Activated naive CD8-positive, alpha-beta T cell treated with anti-CD3 and anti-CD28 coated beads, Interleukin-2, amount 50 U/mL, for 24 hours (primary cell): ENCODE measurements around the gene LSM3.

Experiments
- ATAC-seq: fragments of 150-1000 bp; cut with Tn5 transposase; one replicate; pipeline ENCODE4 v1.10.0; 2021
- DNase-seq: peaks from one replicate; pipeline ENCODE4 v3.0.0; 2021
- H3K27ac Mint-ChIP-seq: one replicate; pipeline ENCODE4 v1.8.0; 2021; ENCODE audit warnings: mild to moderate bottlenecking, mixed read lengths
- H3K27me3 Mint-ChIP-seq: one replicate; pipeline ENCODE4 v1.8.0; 2021; ENCODE audit warnings: mixed read lengths
- H3K36me3 Mint-ChIP-seq: one replicate; pipeline ENCODE4 v1.8.0; 2021; ENCODE audit warnings: low read depth, mixed read lengths
- H3K4me1 Mint-ChIP-seq: one replicate; pipeline ENCODE4 v1.8.0; 2021; ENCODE audit warnings: mixed read lengths
- H3K4me3 Mint-ChIP-seq: one replicate; pipeline ENCODE4 v1.8.0; 2021; ENCODE audit warnings: mild to moderate bottlenecking, moderate library complexity, mixed read lengths
- H3K9me3 Mint-ChIP-seq: one replicate; pipeline ENCODE4 v1.8.0; 2021; ENCODE audit warnings: mixed read lengths

Gene LSM3

DNA sequence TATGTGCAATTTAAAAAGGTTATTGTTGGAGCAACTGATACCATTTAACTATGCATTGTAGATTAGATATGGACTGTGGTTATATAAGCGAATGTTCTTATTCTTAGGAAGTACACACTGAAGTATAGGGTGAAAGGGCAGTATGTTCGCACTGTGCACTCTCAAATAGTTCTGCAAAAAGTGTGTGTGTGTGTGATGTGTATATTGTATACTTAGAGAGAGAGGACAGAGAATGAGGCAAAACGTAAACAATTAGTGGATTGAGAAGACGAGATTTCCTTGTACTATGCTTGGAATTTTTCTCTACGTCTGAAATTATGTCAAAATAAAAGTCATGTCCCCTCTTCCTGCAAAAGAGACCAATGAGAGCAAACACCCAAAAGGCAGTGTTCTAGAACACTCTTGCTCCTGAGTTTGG is 30.4 kb downstream of the LSM3 start:
- H3K9me3 Mint-ChIP-seq, result no peaks in the 10 kb centered on the region
- ATAC-seq, result no peak
- DNase-seq, result no peak
- H3K4me3 Mint-ChIP-seq, result no peak overlapping the region
- no peaks in the 10 kb centered on the region for H3K4me1 Mint-ChIP-seq
- no peak overlapping the region for H3K27ac Mint-ChIP-seq
- H3K36me3 Mint-ChIP-seq, result peaks cover 2% of the 10 kb centered on the region
- H3K27me3 Mint-ChIP-seq, result no peaks in the 10 kb centered on the region

DNA sequence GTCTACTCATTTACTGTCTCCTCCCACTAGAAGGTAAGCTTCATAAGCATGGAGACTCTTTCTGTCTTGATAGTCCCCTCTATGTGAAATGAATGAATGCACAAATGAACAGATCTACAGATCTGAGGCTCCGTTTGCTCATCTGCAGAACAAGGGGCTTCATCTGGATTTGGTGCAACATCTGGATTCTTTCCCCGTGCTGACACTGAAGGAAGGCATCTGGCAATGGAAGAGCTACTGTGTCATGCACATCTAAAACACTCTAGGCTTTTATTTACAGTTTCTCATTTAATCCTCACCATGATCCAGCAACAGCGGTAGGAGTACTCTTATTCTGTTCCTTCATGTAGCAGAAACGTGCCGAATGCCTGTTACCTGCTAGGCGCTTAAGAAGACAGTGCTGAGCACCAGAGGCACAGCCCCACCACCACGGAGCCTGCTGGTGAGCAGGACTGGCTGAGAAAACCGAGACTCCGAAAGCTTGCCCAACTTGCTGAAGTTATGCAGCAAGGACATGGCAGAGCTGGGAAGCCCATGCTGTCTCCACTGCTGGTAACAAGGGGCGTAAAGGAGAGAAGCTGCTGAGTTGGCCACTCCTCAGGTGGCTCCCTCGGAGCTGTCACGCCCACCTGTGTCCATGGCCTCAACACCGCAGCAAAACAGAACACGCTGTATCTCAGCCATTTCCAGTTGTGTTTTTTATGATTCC is 31.1 kb downstream of the LSM3 start:
- Mint-ChIP-seq H3K9me3 (no peaks in the 10 kb centered on the region), H3K27me3 (no peaks in the 10 kb centered on the region), H3K4me3 (no peak overlapping the region), H3K36me3 (no peaks in the 10 kb centered on the region), H3K27ac (no peak overlapping the region), H3K4me1 (no peaks in the 10 kb centered on the region)
- DNase-seq (no peak), ATAC-seq (no peak)

- Mint-ChIP-seq H3K36me3 (no peaks in the 10 kb centered on the region), H3K9me3 (no peaks in the 10 kb centered on the region), H3K4me1 (no peaks in the 10 kb centered on the region), H3K27ac (no peak overlapping the region), H3K4me3 (no peak overlapping the region), H3K27me3 (no peaks in the 10 kb centered on the region)
- DNase-seq (no peak), ATAC-seq (no peak)
These were observed 31.7 kb downstream of the LSM3 start for GRCh38 chr3:14210290-14210688.

- DNase-seq (no peak), ATAC-seq (no peak)
- Mint-ChIP-seq H3K9me3 (no peaks in the 10 kb centered on the region), H3K36me3 (no peaks in the 10 kb centered on the region), H3K4me3 (no peak overlapping the region), H3K4me1 (no peaks in the 10 kb centered on the region), H3K27ac (no peak overlapping the region), H3K27me3 (no peaks in the 10 kb centered on the region)
These were observed 32.4 kb downstream of the LSM3 start for GRCh38 chr3:14210843-14211594.

DNA sequence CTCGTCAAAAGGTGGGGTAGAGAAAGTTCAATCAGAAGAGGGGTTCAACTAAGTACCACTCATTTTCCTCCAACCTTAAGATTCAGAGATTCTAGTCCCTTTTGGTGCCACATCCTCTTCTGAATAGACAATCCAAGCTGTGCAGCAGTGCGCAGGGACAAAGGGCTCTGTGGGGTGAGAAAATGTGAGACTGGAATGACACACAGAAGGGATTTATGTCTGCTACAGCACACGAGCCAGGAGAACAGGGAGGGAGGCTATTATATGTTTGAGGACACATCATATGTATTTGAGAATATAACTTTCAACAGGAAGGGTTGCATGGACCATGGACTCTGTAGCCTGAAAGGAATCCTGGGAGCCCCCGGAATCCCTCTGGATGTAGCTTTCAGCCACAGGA is 33.0 kb downstream of the LSM3 start:
- Mint-ChIP-seq H3K27me3 (no peaks in the 10 kb centered on the region), H3K27ac (no peak overlapping the region), H3K36me3 (no peaks in the 10 kb centered on the region), H3K4me3 (no peak overlapping the region), H3K9me3 (no peaks in the 10 kb centered on the region), H3K4me1 (peaks cover 3% of the 10 kb centered on the region)
- DNase-seq, result no peak
- ATAC-seq, result no peak

- Mint-ChIP-seq H3K36me3 (no peaks in the 10 kb centered on the region), H3K27ac (no peak overlapping the region), H3K4me3 (no peak overlapping the region), H3K4me1 (peaks cover 7% of the 10 kb centered on the region), H3K27me3 (no peaks in the 10 kb centered on the region), H3K9me3 (no peaks in the 10 kb centered on the region)
- DNase-seq (no peak), ATAC-seq (no peak)
These were observed 33.4 kb downstream of the LSM3 start for GRCh38 chr3:14212032-14212431.

DNA sequence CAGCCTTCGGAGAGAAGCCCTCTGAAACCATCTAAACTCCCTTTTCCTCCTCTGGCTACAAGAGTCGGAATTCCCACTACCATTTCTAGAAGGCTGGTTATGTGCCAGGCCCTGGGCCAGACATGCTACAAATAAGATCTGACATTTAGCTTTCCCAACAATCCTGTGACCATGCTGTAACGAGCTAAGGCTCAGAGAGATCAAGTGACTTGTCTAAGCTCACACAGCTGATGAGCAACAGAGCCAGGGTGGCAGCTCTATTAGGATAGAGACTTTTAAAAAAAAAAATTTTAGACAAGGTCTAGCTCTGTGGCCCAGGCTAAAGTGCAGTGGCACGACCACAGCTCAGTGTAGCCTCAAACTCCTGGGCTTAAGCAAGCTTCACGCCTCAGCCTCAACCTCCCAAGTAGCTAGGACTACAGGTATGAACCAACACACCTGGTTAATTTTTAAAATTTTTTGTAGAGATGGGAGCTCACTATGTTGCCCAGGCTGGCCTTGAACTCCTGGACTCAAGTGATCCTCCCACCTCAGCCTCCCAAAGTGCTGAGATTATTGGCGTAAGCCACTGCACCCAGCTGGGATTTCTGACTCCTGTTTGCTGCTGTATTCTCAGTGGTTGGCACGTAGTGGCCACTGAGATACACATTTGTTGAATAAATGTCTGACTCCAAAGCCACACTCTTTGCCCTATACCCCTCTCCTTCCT is 34.6 kb downstream of the LSM3 start:
- ATAC-seq (no peak), DNase-seq (no peak)
- Mint-ChIP-seq H3K9me3 (no peaks in the 10 kb centered on the region), H3K27me3 (no peaks in the 10 kb centered on the region), H3K27ac (no peak overlapping the region), H3K4me3 (no peak overlapping the region), H3K36me3 (no peaks in the 10 kb centered on the region), H3K4me1 (peaks cover 10% of the 10 kb centered on the region)

DNA sequence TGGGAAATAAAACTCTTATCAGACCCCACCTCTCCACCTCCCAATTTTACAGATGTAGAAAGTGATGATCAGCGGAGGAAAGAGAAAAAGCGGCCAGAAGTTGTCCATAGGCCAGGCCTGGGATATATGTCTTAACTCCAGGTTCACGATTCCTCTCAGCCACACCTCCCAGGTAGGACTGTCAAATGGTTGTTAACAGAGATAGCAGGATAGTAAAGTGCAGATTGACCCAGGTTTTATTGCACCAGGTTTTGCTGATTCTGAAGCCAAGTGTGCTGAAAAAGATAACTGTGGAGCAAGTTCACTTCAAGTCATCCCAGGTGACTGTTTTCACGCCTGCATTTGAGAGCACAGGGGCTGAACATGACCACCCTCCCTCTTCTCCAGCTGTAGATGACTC is 36.1 kb downstream of the LSM3 start:
- no peak for ATAC-seq
- no peak for DNase-seq
- Mint-ChIP-seq H3K4me1 (peaks cover 10% of the 10 kb centered on the region), H3K36me3 (no peaks in the 10 kb centered on the region), H3K9me3 (no peaks in the 10 kb centered on the region), H3K4me3 (no peak overlapping the region), H3K27me3 (no peaks in the 10 kb centered on the region), H3K27ac (no peak overlapping the region)

DNA sequence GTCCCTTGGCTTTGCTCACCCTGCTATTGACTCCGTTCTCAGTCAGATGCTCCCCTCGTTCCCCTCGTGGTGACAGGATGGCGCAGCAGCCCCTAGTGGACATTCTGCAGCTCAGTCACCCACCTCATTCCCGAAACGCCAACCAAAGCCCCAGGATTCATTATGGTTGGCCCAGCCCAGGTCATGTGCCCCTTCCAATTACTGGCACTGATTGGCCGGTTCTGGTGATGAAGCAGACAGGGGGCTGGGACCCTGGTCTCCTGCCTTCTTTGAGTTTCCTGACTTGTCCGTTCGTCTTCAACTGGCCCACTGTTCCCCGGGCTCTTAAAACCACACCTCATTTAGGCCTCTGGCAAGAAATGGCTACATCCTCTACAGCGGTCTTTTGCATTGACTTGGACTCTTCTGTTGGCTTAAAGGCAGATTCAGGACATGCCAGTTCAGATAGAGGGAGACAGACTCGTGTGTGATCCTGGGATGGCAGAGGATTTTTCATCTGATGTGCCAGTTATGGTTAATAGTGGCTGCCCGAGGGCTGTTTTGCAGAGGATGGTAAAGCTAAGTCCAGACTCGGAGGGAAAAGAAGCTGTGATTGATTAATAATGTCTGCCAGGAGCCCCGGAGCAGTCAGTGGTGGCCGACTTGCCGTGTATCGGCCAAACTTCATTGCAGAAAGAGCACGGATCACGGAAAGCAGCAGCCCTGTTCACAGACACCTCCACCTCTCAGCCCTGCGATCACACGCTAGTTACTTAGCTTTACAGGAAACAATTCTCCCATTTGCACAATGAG is 37.8 kb downstream of the LSM3 start:
- Mint-ChIP-seq H3K9me3 (peaks cover 7% of the 10 kb centered on the region), H3K27me3 (no peaks in the 10 kb centered on the region), H3K36me3 (no peaks in the 10 kb centered on the region), H3K4me1 (peaks cover 10% of the 10 kb centered on the region), H3K27ac (peak overlapping the region; percentile 86), H3K4me3 (peak overlapping the region; percentile 86)
- ATAC-seq (peak; percentile 99), DNase-seq (peak; percentile 65)

GRCh38 chr3:14218355-14218754 is 39.7 kb downstream of the LSM3 start:
- H3K4me3 Mint-ChIP-seq, result no peak overlapping the region
- no peaks in the 10 kb centered on the region for H3K27me3 Mint-ChIP-seq
- no peak overlapping the region for H3K27ac Mint-ChIP-seq

GRCh38 chr3:14220933-14221332 is 42.3 kb downstream of the LSM3 start:
- Mint-ChIP-seq H3K4me1 (peaks cover 13% of the 10 kb centered on the region), H3K4me3 (no peak overlapping the region), H3K27me3 (peaks cover 5% of the 10 kb centered on the region), H3K27ac (no peak overlapping the region), H3K9me3 (peaks cover 19% of the 10 kb centered on the region), H3K36me3 (peaks cover 7% of the 10 kb centered on the region)
- no peak for ATAC-seq
- DNase-seq, result no peak

More at GRCh38 chr3:14218355-14218754, 39.7 kb downstream of the LSM3 start:
- ATAC-seq, result no peak
- Mint-ChIP-seq H3K4me1 (peaks cover 10% of the 10 kb centered on the region), H3K9me3 (peaks cover 19% of the 10 kb centered on the region), H3K36me3 (peaks cover 7% of the 10 kb centered on the region)
- DNase-seq, result no peak

DNA sequence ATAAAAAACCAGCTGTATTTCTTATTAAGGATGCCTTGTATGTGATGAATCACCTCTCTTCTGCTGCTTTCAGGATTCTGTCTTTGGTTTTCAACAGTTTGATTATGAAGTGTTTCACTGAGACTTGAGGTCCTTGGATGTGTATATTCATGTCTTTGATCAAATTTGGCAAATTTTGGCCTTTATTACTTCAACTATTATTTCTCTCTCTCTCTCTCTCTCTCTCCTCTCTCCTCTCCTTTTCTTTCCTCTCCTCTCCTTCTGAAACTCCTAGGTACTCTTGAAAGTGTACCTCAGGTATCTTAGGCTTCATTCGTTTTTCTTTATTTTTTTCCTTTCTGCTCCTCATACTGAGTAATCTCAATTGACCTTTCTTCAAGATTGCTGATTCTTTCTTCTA is 43.3 kb downstream of the LSM3 start:
- Mint-ChIP-seq H3K36me3 (peaks cover 7% of the 10 kb centered on the region), H3K4me1 (peaks cover 7% of the 10 kb centered on the region), H3K9me3 (peaks cover 19% of the 10 kb centered on the region), H3K4me3 (no peak overlapping the region), H3K27me3 (peaks cover 11% of the 10 kb centered on the region), H3K27ac (no peak overlapping the region)
- DNase-seq, result no peak
- no peak for ATAC-seq

GRCh38 chr3:14222457-14222856 is 43.8 kb downstream of the LSM3 start:
- Mint-ChIP-seq H3K9me3 (peaks cover 19% of the 10 kb centered on the region), H3K4me1 (peaks cover 6% of the 10 kb centered on the region), H3K27ac (no peak overlapping the region)

GRCh38 chr3:14222900-14223594 is 44.4 kb downstream of the LSM3 start:
- Mint-ChIP-seq H3K27ac (no peak overlapping the region), H3K36me3 (peaks cover 7% of the 10 kb centered on the region), H3K9me3 (peaks cover 19% of the 10 kb centered on the region), H3K4me3 (no peak overlapping the region), H3K4me1 (peaks cover 3% of the 10 kb centered on the region), H3K27me3 (peaks cover 11% of the 10 kb centered on the region)
- DNase-seq (no peak), ATAC-seq (no peak)

More at GRCh38 chr3:14222457-14222856, 43.8 kb downstream of the LSM3 start:
- no peak for DNase-seq
- ATAC-seq, result no peak
- H3K36me3 Mint-ChIP-seq, result peaks cover 7% of the 10 kb centered on the region
- peaks cover 11% of the 10 kb centered on the region for H3K27me3 Mint-ChIP-seq
- H3K4me3 Mint-ChIP-seq, result no peak overlapping the region
